ENCODE results near the gene PARP9.

Gene PARP9

GRCh38 chr3:122535964-122536631, 28.0 kb downstream of the PARP9 start:
- peaks cover 12% of the 10 kb centered on the region for H3K4me1 ChIP-seq (ENCODE audit: insufficient read depth, low read length, poor library complexity, severe bottlenecking)
- no peak overlapping the region for H3K4me2 ChIP-seq (ENCODE audit: low read depth, low read length, poor library complexity, severe bottlenecking)
- H3K9ac ChIP-seq (ENCODE audit: low read depth, low read length, poor library complexity, severe bottlenecking) = no peak overlapping the region
- H3K9me3 ChIP-seq (ENCODE audit: insufficient read depth, low read depth, low read length) = no peaks in the 10 kb centered on the region
- 0 out of 2 replicates have a peak, but pooled peaks cover 2% of the 10 kb centered on the region for H3F3A ChIP-seq (ENCODE audit: low read depth)
- H2AFZ ChIP-seq (ENCODE audit: low read length) = no peak overlapping the region
- H3K4me3 ChIP-seq (ENCODE audit: low read length, poor library complexity, severe bottlenecking) = no peak overlapping the region
- no peaks in the 10 kb centered on the region for H3K9me2 ChIP-seq (replicated peaks; ENCODE audit: low read depth, low read length)
- H3K79me2 ChIP-seq (ENCODE audit: insufficient read depth, low read length) = no peaks in the 10 kb centered on the region
- no peaks in the 10 kb centered on the region for H3K27me3 ChIP-seq (ENCODE audit: insufficient read depth, low read length, poor library complexity, severe bottlenecking)
- no peak for TF ChIP-seq EZH2phosphoT487 (IDR thresholded peaks at IDR 0.05; ENCODE audit: borderline replicate concordance)
- TF ChIP-seq, protein P1, sequence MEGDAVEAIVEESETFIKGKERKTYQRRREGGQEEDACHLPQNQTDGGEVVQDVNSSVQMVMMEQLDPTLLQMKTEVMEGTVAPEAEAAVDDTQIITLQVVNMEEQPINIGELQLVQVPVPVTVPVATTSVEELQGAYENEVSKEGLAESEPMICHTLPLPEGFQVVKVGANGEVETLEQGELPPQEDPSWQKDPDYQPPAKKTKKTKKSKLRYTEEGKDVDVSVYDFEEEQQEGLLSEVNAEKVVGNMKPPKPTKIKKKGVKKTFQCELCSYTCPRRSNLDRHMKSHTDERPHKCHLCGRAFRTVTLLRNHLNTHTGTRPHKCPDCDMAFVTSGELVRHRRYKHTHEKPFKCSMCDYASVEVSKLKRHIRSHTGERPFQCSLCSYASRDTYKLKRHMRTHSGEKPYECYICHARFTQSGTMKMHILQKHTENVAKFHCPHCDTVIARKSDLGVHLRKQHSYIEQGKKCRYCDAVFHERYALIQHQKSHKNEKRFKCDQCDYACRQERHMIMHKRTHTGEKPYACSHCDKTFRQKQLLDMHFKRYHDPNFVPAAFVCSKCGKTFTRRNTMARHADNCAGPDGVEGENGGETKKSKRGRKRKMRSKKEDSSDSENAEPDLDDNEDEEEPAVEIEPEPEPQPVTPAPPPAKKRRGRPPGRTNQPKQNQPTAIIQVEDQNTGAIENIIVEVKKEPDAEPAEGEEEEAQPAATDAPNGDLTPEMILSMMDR (conservative IDR thresholded peaks at IDR 0.05; ENCODE audit: low read length) = no peak
- H4K20me1 ChIP-seq (ENCODE audit: insufficient read depth, low read length, poor library complexity, severe bottlenecking) = peaks cover 2% of the 10 kb centered on the region
- no peaks in the 10 kb centered on the region for H3K36me3 ChIP-seq (ENCODE audit: insufficient read depth, low read length)

DNA sequence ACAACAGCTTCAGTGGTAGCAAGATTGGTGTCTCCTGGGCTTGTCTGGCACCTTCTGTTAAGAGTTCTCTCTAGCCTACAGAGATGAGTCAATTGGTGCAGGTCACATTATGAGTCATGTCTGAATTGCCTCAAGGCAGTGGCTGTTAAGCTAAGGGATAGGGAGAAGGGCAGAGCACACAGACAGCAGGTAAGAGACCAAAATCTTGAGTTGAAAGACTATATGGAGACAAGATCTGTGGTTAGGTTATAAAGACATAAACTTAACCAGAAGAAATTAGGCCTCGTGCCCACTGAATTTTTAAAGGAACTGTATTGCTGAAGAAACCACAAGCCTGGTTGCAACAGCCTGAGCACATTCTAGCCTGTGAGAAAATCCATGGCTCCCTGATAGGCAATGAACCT, 30.2 kb downstream of the PARP9 start:
- Histone ChIP-seq H3K9me2 (replicated peaks; ENCODE audit: low read depth, low read length) (no peaks in the 10 kb centered on the region), H3F3A (ENCODE audit: low read depth) (0 out of 2 replicates have a peak, but pooled peaks cover 2% of the 10 kb centered on the region), H3K4me2 (ENCODE audit: low read depth, low read length, poor library complexity, severe bottlenecking) (no peak overlapping the region), H3K27me3 (ENCODE audit: insufficient read depth, low read length, poor library complexity, severe bottlenecking) (no peaks in the 10 kb centered on the region), H3K4me3 (ENCODE audit: low read length, poor library complexity, severe bottlenecking) (no peak overlapping the region), H3K36me3 (ENCODE audit: insufficient read depth, low read length) (no peaks in the 10 kb centered on the region), H3K9me3 (ENCODE audit: insufficient read depth, low read depth, low read length) (no peaks in the 10 kb centered on the region), H3K9ac (ENCODE audit: low read depth, low read length, poor library complexity, severe bottlenecking) (no peak overlapping the region), H2AFZ (ENCODE audit: low read length) (no peak overlapping the region), H3K4me1 (ENCODE audit: insufficient read depth, low read length, poor library complexity, severe bottlenecking) (peaks cover 12% of the 10 kb centered on the region), H4K20me1 (ENCODE audit: insufficient read depth, low read length, poor library complexity, severe bottlenecking) (peaks cover 2% of the 10 kb centered on the region), H3K79me2 (ENCODE audit: insufficient read depth, low read length) (no peaks in the 10 kb centered on the region)
- TF ChIP-seq, protein P1 (conservative IDR thresholded peaks at IDR 0.05; ENCODE audit: low read length) = no peak
- no peak for TF ChIP-seq EZH2phosphoT487 (IDR thresholded peaks at IDR 0.05; ENCODE audit: borderline replicate concordance)

- H3K27me3 ChIP-seq (ENCODE audit: insufficient read depth, low read length, poor library complexity, severe bottlenecking) = no peaks in the 10 kb centered on the region
- H3K4me1 ChIP-seq (ENCODE audit: insufficient read depth, low read length, poor library complexity, severe bottlenecking) = peaks cover 12% of the 10 kb centered on the region
- no peak overlapping the region for H3K4me3 ChIP-seq (ENCODE audit: low read length, poor library complexity, severe bottlenecking)
- H3K4me2 ChIP-seq (ENCODE audit: low read depth, low read length, poor library complexity, severe bottlenecking) = no peak overlapping the region
- H3K9me3 ChIP-seq (ENCODE audit: insufficient read depth, low read depth, low read length) = no peaks in the 10 kb centered on the region
- H3K79me2 ChIP-seq (ENCODE audit: insufficient read depth, low read length) = no peaks in the 10 kb centered on the region
- peaks cover 2% of the 10 kb centered on the region for H4K20me1 ChIP-seq (ENCODE audit: insufficient read depth, low read length, poor library complexity, severe bottlenecking)
- TF ChIP-seq, protein P1 (conservative IDR thresholded peaks at IDR 0.05; ENCODE audit: low read length) = no peak
- TF ChIP-seq EZH2phosphoT487 (IDR thresholded peaks at IDR 0.05; ENCODE audit: borderline replicate concordance) = no peak
- no peaks in the 10 kb centered on the region for H3K9me2 ChIP-seq (replicated peaks; ENCODE audit: low read depth, low read length)
- 0 out of 2 replicates have a peak, but pooled peaks cover 2% of the 10 kb centered on the region for H3F3A ChIP-seq (ENCODE audit: low read depth)
- H3K36me3 ChIP-seq (ENCODE audit: insufficient read depth, low read length) = no peaks in the 10 kb centered on the region
- no peak overlapping the region for H2AFZ ChIP-seq (ENCODE audit: low read length)
- no peak overlapping the region for H3K9ac ChIP-seq (ENCODE audit: low read depth, low read length, poor library complexity, severe bottlenecking)
These were observed 30.6 kb downstream of the PARP9 start for GRCh38 chr3:122533480-122533879.

Measured in Loucy (cell line).